ENCODE data around the gene BNIP3.
"Not testable (repeated sequence)": the region's sequence is repeated elsewhere in the genome, so short reads cannot be mapped to it uniquely, and the experiment has no call there.

DNA sequence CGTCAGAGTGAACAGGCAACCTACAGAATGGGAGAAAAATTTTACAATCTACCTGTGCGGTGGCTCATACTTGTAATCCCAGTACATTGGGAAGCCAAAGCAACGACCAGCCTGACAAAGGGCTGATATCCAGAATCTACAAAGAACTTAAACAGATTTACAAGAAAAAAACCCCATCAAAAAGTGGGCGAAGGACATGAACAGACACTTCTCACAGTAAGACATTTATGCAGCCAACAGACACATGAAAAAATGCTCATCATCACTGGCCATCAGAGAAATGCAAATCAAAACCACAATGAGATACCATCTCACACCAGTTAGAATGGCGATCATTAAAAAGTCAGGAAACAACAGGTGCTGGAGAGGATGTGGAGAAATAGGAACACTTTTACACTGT lies 5.6 kb upstream of the BNIP3 start:
- not testable (repeated sequence) for TF ChIP-seq EZH2 (IDR thresholded peaks at IDR 0.05); JUND (IDR thresholded peaks at IDR 0.05); POLR2A (IDR thresholded peaks at IDR 0.05; ENCODE audit: borderline replicate concordance, extremely low read depth, insufficient read depth, insufficient read length); EZH2phosphoT487 (IDR thresholded peaks at IDR 0.05; ENCODE audit: borderline replicate concordance); CBX3 (IDR thresholded peaks at IDR 0.05; ENCODE audit: low read depth); POLR2AphosphoS5 (IDR thresholded peaks at IDR 0.05; ENCODE audit: low read depth, low read length); TCF7L2 (IDR thresholded peaks at IDR 0.05; ENCODE audit: borderline replicate concordance, extremely low read depth, insufficient read depth, insufficient read length); SIN3A (IDR thresholded peaks at IDR 0.05; ENCODE audit: low read depth)
- TF ChIP-seq, protein P1, sequence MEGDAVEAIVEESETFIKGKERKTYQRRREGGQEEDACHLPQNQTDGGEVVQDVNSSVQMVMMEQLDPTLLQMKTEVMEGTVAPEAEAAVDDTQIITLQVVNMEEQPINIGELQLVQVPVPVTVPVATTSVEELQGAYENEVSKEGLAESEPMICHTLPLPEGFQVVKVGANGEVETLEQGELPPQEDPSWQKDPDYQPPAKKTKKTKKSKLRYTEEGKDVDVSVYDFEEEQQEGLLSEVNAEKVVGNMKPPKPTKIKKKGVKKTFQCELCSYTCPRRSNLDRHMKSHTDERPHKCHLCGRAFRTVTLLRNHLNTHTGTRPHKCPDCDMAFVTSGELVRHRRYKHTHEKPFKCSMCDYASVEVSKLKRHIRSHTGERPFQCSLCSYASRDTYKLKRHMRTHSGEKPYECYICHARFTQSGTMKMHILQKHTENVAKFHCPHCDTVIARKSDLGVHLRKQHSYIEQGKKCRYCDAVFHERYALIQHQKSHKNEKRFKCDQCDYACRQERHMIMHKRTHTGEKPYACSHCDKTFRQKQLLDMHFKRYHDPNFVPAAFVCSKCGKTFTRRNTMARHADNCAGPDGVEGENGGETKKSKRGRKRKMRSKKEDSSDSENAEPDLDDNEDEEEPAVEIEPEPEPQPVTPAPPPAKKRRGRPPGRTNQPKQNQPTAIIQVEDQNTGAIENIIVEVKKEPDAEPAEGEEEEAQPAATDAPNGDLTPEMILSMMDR (IDR thresholded peaks at IDR 0.05 in 2 of 3, conservative IDR thresholded peaks at IDR 0.05 in 1 of 3; ENCODE audit: borderline replicate concordance in 1 of 3, insufficient read depth in 1 of 3, low read depth in 2 of 3, low read length in 2 of 3): not testable (repeated sequence)
- TF ChIP-seq, protein P2, sequence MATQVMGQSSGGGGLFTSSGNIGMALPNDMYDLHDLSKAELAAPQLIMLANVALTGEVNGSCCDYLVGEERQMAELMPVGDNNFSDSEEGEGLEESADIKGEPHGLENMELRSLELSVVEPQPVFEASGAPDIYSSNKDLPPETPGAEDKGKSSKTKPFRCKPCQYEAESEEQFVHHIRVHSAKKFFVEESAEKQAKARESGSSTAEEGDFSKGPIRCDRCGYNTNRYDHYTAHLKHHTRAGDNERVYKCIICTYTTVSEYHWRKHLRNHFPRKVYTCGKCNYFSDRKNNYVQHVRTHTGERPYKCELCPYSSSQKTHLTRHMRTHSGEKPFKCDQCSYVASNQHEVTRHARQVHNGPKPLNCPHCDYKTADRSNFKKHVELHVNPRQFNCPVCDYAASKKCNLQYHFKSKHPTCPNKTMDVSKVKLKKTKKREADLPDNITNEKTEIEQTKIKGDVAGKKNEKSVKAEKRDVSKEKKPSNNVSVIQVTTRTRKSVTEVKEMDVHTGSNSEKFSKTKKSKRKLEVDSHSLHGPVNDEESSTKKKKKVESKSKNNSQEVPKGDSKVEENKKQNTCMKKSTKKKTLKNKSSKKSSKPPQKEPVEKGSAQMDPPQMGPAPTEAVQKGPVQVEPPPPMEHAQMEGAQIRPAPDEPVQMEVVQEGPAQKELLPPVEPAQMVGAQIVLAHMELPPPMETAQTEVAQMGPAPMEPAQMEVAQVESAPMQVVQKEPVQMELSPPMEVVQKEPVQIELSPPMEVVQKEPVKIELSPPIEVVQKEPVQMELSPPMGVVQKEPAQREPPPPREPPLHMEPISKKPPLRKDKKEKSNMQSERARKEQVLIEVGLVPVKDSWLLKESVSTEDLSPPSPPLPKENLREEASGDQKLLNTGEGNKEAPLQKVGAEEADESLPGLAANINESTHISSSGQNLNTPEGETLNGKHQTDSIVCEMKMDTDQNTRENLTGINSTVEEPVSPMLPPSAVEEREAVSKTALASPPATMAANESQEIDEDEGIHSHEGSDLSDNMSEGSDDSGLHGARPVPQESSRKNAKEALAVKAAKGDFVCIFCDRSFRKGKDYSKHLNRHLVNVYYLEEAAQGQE (IDR thresholded peaks at IDR 0.05; ENCODE audit: low read depth): not testable (repeated sequence)
- TF ChIP-seq, protein P3, sequence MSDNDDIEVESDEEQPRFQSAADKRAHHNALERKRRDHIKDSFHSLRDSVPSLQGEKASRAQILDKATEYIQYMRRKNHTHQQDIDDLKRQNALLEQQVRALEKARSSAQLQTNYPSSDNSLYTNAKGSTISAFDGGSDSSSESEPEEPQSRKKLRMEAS (IDR thresholded peaks at IDR 0.05): not testable (repeated sequence)
- TF ChIP-seq, protein P4, sequence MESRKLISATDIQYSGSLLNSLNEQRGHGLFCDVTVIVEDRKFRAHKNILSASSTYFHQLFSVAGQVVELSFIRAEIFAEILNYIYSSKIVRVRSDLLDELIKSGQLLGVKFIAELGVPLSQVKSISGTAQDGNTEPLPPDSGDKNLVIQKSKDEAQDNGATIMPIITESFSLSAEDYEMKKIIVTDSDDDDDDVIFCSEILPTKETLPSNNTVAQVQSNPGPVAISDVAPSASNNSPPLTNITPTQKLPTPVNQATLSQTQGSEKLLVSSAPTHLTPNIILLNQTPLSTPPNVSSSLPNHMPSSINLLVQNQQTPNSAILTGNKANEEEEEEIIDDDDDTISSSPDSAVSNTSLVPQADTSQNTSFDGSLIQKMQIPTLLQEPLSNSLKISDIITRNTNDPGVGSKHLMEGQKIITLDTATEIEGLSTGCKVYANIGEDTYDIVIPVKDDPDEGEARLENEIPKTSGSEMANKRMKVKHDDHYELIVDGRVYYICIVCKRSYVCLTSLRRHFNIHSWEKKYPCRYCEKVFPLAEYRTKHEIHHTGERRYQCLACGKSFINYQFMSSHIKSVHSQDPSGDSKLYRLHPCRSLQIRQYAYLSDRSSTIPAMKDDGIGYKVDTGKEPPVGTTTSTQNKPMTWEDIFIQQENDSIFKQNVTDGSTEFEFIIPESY (IDR thresholded peaks at IDR 0.05; ENCODE audit: extremely low read depth, insufficient replicate concordance, low read length): not testable (repeated sequence)

Data from HCT116 (cell line).